Stimulated activated CD4-positive, alpha-beta T cell treated with anti-CD3 and anti-CD28 coated beads, Interleukin-4, amount 100 ng/mL, for 1 hour (primary cell): ENCODE results near the gene GSE1.

Experiments
- DNase-seq: peaks from one replicate; pipeline ENCODE4 v3.0.0-alpha.2; 2020

The GSE1 gene

DNA sequence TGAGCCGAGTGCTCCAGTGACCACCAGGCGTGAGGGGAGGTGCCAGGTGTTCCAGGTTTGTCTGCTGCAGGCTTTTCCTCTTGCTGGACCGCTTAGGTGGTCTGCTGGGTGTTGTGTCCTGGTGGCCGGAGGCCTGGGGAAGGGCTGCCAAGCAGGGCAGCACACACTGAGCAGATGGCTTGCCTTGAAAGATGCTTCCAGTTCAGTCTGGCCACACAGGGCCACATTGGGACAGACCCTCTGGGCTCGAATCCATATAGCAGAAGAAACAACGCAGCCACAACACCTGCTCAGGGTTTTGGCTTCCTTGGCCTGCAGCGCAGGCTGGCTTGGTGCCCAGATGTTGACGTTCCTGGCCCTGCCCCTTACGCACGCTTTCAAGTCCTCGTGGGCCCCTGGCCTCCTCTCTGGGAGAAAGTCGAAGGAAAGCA is 50.8 kb downstream of the GSE1 start:
- no peak for DNase-seq

GRCh38 chr16:85664580-85665372 is 51.7 kb downstream of the GSE1 start:
- DNase-seq: no peak

- DNase-seq: no peak
Observed at GRCh38 chr16:85665373-85665740, 52.2 kb downstream of the GSE1 start.

DNA sequence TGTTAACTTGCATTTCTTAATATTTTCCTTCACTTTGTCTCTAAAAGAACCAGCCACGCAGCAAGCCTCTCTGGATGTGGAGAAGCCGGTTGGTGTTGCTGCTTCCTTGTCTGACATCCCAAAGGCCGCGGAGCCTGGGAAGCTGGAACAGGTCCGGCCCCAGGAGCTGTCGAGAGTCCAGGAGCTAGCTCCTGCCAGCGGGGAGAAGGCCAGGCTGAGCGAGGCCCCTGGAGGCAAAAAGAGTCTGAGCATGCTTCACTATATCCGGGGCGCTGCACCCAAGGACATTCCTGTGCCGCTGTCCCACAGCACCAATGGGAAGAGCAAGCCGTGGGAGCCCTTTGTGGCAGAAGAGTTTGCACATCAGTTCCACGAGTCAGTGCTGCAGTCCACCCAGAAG is 52.8 kb downstream of the GSE1 start:
- no peak for DNase-seq

GRCh38 chr16:85667261-85667660 is 54.1 kb downstream of the GSE1 start:
- no peak for DNase-seq

DNA sequence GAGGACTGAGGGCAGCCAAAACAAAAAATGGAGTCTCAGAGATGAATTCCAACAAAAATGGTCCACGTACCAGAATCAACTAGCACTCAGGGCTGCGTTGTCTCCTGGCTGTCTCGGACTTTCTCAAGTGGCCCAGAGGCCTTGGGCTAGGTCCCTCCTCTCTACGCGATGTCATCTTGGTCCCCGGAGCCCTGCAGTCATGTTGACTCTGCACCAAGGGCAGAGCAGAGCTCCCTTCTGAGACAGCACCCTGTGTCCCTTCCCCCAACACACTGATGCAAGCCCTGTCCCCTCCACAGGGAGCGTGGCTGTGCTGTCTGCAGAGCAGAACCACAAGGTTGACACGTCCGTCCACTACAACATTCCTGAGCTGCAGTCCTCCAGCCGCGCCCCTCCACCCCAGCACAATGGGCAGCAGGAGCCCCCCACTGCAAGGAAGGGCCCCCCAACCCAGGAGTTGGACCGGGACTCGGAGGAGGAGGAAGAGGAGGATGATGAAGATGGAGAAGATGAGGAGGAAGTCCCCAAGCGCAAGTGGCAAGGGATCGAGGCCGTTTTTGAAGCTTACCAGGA is 54.8 kb downstream of the GSE1 start:
- no peak for DNase-seq

GRCh38 chr16:85668676-85669424 is 55.7 kb downstream of the GSE1 start:
- no peak for DNase-seq

DNA sequence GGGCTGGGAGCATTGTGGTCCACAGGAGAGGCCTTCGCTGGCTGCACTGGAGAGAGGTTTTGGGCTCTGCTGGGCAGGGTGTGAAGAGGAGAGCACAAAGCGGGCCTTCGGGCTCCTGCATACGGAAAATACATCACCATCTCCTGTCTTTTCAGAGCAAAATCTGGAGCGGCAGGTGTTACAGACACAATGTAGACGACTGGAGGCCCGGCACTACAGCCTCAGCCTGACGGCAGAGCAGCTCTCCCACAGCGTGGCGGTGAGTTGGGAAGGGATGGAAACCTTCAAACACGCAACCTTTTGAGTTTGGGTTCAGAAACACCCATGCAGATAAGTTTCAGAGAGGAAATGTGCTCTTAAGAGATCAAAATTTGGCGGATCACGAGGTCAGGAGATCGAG is 57.7 kb downstream of the GSE1 start:
- DNase-seq: no peak

DNA sequence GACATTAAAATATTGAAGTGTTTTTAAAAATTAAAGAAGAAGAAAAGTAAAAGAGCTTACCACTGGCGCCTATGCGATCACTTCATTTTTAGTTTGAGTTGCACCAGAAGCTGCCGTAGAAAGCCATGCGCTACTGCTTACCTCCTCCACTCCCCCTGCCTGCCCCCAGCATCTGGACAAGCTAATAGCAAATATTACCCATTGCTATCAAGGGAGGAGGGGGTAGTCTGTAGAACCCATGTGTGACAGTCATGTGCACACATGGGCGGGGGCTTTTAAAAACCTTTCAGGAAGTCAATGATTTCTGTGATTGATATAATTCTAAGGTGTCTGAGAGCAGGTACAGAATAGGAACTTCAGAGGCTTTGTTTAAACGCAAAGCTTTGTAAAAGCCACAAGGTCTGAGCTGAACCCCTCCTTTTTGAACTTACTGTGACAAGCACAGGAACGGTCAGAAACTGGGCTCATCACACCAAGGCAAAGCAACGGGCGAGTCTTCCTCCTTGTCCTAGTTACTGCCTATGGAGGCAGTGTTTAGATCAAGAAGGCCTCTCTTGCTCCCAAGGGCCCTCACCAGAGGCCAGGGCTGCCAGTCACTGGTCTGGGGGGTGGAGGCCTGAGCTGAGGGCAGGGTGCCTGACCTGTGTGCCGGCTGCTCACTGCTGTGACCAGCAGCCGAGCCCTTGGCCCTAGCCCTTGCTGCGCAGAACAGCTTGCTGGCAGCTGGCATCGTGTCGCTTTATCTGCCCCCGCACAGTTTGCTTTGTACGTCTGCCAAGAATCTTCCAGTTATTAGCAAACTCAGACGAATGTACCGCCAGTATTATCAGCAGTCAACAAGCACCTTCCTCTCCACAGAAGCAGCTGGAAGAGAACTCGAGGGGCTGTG is 60.7 kb downstream of the GSE1 start:
- DNase-seq: no peak

- DNase-seq: no peak
Observed at GRCh38 chr16:85674418-85674755, 61.3 kb downstream of the GSE1 start.

DNA sequence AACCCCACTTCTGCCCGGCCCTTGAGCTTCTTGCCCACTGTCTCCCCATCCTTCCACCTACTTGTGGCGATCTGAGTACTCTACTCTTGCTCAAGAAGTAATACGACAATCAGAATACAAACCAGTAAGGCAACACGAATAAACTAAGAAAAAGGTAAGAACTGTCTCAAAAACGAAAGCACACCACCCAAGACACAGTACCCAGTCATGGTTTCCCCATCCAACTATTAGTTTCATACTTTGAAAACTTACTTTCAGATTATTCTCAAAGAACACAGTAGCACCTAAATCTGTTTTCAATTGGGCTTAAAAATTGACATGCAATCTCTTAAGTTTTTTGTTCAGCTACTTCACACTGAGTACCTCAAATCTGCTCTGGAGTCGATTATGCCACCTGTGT is 61.7 kb downstream of the GSE1 start:
- DNase-seq: no peak

GRCh38 chr16:85675251-85675874 is 62.2 kb downstream of the GSE1 start:
- no peak for DNase-seq

GRCh38 chr16:85676466-85676865 is 63.3 kb downstream of the GSE1 start:
- DNase-seq: no peak

- no peak for DNase-seq
Observed at GRCh38 chr16:85677383-85677967, 64.4 kb downstream of the GSE1 start.

GRCh38 chr16:85678016-85678415 is 64.9 kb downstream of the GSE1 start:
- no peak for DNase-seq

GRCh38 chr16:85678821-85679220 is 65.7 kb downstream of the GSE1 start:
- no peak for DNase-seq

DNA sequence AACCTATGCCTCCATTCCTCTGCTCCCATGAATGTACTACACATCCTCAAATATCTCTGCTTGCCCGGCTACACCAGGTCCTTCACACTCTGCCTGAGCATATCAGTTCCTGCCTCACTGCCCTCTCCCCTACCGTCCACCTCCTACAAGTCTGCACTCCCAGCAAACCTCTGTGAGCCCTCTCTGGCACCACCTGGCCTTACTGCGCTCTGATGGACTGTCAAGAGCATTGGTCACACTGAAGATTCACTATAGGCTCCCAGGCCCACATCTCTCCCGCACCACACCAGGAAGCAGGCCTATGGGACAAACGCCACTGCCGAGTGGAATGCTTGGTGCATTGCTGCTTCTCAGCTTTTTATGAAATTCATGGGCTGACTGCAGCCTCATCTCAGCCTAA is 66.7 kb downstream of the GSE1 start:
- no peak for DNase-seq

DNA sequence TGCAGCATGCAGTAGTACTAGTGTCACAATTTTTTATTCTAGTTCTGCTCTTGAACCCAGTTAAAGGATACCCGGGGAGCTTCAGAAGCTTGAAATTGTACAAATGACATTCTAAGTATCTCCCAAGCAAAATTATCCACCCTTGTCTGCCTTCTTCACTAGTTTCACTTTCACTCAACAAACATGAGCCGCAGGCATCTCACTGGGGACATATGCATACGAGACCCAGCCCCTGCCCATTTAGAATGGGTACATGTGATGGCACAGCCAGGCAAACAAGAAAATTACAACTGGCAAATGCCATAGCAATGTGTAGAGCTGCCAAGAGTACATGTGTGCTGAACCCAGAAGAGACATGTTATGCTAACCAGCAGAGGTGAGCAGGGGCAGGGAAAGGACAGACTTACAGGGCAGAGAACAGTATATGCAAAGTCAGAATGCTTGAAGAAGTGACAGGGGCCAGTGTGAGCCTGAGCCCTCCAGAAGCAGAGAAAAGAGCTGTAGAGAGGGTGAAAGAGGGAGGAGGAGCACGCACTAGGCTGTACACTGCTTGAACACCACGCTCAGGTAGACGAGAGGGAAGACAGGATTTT is 67.3 kb downstream of the GSE1 start:
- DNase-seq: no peak

DNA sequence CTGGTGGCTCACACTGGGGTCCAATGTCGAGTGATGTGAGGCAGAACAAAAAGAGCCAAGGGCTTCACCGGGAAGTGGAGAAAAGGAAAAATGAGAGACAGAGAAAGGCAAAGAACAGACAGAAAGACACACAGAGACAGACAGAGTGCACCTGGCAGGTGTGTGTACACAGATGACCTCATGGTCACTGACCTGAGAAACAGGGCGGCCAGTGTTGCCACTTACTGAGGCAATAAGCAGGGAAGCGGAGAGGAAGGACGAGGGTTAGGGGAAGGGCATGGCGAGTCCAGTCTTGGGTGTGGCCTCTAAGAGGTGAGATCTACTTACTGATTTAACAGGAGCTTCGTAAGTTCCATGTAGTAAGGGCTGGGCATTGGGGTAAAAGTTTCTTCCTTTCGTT is 68.1 kb downstream of the GSE1 start:
- DNase-seq: no peak

DNA sequence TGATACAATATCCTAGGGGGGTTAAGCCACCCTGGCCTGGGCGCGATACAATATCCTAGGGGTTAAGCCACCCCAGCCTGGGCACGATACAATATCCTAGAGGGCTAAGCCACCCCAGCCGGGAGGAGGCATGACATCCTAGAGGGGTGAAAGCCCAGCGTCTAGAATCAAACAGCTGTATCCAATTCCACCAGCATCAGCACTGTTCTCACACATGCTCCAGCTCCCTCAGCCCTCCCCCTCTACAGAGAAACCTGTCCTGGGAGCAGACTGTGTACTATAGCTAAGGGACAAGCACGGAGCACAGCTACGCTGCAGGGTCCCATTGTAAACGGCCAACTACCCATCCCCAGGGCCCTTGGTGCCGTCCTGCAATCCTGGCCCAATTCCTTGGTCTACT is 69.4 kb downstream of the GSE1 start:
- no peak for DNase-seq

- no peak for DNase-seq
Observed at GRCh38 chr16:85683363-85683762, 70.2 kb downstream of the GSE1 start.

- no peak for DNase-seq
Observed at GRCh38 chr16:85685251-85685650, 72.1 kb downstream of the GSE1 start.
